GM18498 (cell line): ENCODE measurements around the gene IQCE.
"Not testable (repeated sequence)": the region's sequence is repeated elsewhere in the genome, so short reads cannot be mapped to it uniquely, and the experiment has no call there.

Experiments used
- ATAC-seq: cut with Tn5 transposase; IDR thresholded peaks from one replicate; pipeline ENCODE4 v1.9.1; 2021; ENCODE audit warnings: mild to moderate bottlenecking, moderate library complexity; ENCODE audit not compliant: unreplicated experiment

IQCE gene

DNA sequence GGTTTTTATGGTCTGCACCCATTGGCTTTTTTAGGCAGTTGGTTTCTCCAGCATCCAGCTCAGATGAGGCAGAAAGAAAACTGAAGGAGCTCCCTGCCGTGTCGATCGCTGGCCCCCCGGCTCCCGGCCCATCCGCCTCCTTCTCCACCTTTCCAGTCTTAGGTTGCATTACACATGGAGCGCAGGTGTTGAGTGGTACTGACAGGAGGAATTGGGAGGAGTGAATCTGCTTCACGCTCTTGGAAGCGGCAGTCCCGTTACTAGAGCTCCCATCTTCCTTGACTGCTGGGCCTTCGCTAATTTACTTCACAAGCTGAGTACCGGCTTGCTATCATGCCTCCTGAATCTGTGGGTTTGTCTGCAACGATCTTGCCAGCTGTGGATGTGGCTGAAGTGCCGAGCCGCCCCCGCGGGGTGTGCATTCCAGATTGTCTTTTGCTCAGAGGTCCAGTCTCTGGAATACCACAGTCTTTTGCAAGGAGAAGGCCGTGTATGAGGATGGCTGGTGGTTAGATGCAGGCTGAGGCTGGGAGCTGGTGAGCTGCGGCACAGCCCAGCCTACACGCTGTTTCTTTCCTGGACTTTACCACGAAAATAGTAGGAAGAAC, 17.1 kb downstream of the IQCE start:
- no peak for ATAC-seq

DNA sequence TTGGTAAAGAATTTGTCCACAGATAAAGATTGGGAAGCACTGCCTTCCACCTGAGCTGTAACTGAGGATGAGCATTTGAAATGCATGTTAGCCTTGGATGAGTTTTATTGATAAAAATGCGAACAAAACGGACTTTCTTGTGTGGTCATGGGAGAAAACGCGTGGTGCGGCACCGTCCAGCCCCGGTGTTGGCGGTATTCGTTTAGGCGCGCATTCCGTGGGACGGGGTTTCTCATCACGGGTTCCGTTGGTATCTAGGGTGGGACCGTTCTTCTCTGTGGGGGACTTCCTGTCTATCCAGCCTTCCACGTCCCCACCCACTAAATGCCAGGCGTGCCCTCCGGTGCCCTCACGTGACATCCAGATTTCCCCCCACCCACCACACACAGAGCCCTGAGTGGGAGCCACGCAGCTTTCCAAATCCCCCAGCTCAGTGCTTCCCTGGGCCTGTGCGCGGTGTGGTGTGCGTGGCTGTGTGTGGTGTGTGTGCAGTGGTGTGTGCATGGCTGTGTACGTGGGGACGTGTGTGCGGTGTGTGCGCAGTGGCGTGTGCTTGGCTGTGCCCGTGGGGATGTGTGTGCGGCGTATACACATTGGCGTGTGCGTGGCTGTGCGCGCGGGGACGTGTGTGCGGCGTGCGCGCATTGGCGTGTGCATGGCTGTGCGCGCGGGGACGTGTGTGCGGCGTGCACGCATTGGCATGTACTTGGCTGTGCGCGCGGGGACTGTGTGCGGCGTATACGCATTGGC, 18.1 kb downstream of the IQCE start:
- no peak for ATAC-seq

DNA sequence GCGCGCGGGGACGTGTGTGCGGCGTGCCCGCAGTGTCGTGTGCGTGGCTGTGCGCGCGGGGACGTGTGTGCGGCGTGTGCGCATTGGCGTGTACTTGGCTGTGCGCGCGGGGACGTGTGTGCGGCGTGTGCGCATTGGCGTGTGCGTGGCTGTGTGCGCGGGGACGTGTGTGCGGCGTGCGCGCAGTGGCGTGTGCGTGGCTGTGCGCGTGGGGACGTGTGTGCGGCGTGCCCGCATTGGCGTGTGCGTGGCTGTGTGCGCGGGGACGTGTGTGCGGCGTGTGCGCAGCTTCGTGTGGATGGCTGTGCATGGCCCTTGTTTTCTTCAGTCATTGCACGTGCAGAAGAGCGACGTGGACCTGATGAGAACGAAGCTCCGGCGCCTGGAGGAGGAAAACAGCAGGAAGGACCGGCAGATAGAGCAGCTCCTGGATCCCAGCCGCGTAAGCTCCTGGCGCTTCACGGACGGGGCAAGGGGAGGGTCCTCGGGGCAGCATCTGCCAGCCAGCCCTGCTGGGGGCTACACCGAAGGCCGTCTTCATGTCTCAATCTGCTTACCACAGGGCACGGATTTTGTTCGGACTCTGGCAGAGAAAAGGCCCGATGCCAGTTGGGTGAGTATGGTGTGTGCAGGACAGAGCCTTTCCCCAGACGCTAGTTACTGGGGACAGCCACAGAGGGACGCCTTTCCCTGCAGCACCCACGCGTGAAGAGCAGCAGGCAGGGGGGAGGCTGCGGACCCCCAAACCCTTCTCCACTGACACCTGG, 19.3 kb downstream of the IQCE start:
- no peak for ATAC-seq

DNA sequence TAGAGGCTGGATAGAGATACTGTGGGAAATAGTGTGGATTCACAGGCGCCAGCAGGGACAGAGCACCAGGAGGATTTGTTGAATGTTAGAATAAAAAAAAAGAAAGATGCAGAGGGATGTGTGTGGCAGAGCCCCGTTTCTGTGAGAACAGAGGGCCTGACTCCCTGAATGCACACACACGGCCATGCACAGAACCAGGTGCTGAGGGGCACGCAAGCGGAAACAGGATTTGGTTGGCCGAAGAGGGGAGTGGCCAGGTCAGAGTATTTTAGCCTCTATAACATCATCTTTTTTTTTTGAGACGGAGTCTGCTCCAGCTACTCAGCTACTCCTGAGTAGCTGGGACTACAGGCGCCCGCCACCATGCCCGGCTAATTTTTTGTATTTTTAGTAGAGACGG, 21.9 kb downstream of the IQCE start:
- no peak for ATAC-seq

DNA sequence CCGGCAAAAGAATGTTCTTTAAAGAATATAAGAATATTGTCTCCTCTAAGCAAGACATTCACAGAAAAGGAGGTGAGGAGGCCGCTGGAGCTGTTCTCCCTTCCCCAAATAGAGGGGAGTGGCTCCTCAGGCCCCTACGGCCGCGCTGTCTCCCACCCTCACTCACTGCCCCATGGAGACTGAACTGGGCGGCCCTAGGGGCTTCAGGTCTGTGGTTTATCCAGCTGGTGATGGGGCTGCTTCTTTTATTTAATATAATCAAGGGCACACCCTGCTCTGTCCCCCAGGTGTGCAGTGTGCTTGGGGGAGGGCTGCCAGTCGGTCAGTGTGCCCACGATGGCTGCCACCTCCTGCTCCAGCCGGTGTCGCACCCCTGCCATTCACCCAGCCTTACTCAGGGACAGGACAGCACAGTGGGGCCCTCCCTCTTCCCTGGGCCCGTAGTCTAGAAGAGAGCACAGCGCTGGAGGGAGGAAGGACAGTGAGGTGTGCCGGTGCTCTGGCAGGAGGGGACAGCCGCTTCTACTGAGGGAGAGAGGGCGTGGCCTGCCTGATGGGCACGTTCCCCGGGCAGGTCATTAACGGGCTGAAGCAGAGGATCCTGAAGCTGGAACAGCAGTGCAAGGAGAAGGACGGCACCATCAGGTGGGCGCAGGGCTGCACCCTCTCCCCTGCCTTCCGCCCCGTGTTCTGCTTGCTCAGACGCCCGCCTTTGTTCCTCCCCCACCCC, 23.4 kb downstream of the IQCE start:
- ATAC-seq, result no peak

DNA sequence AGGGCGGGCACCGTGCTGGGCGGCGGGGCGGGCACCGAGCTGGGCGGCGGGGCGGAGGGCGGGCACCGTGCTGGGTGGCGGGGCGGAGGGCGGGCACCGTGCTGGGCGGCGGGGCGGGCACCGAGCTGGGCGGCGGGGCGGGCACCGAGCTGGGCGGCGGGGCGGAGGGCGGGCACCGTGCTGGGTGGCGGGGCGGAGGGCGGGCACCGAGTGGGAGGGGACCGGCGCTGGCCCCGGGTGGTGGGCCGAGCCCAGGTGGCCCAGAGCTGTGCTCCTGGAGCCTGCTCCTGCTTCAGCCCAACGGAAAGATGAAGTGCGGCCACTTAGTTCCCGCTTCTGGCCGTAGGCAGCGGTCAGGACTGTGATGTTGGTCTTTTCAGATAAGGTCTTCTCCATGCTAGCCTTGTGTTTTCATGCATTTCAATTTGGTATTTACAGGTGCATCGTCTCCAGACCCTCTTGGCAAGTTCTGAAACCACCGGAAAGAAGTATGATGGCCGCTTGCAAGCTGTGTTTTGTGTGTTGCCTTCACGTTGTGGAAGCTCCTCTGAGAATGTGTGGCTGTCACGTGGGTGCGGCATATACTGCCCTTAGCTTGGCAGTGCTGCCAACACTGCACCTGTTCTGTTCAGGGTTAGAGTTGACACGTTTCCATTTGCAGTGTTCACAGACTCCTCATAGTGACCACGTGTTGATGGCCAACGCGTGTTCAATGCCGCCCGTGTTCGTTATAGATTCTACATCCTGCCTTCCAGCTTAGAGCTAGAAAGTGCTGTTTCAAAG, 25.2 kb downstream of the IQCE start:
- no peak for ATAC-seq

DNA sequence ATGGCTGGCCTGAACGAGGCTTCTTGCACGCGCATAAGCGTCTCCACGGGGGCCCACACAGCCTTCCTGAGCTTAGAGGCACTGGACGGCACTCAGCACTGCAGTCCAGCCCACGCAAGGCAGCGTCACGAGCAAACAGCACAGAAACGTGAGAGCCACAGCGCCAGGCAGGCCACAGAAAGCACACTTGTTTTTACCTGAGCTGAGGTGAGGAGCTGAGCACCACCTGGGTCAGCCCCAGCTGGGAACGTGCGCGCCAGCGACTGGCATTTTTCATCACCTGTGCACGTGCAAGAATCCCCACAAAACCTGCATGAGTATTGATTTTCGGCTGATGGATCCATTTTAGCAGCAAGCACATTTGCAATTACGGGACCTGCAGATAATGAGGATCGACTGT, 26.7 kb downstream of the IQCE start:
- no peak for ATAC-seq

DNA sequence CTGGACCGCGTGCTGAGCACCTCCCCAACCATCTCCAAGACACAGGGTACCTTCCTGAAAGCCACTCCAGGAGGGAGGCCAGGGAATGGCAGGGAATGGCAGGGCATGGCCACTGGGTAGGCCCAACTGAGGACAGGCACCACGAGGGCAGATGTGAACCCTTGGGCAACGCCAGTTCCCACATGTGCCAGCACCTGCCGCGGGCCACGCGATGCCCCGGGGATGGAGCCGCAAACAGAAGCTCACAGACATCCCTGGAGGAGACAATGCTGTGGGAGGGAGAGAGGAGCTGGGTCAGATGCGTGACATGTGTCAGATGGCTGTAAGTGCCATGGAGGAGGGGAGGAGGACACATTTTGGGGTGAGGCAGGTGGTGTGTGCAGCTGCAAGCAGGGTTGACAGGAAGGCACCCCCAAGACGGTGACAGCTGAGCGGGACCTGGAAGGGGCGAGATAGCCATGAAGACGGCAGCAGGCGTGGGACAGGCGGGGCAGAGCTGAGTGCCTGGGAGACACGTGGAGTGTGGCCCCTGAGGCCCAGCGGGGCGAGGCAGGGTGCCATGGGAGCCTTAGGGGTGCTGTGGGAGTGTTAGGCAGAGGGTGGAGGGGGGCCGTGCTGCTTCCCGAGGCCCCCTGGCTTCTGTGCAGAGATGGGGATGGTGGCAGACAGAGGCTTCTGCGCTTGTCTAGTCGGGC, 27.7 kb downstream of the IQCE start:
- no peak for ATAC-seq

DNA sequence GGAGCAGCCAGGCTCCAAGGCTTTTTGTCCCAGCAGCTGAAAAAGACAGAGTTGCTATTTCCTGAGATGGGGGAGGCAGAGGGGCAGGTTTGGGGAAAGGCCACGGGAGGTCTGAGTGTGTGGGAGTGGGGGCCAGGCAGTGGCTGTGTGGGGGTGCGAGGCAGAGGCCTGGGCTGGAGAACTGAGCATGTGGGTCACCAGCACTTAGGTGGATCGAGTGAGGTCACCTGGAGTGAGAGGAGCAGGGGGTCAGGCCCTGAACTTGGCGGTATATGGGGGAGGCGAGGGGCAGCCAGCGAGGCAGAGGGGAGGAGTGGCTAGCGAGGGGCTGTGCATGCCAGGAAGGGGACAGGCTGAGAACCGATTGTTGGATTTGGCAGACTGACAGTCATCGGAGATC, 28.4 kb downstream of the IQCE start:
- ATAC-seq, result no peak

DNA sequence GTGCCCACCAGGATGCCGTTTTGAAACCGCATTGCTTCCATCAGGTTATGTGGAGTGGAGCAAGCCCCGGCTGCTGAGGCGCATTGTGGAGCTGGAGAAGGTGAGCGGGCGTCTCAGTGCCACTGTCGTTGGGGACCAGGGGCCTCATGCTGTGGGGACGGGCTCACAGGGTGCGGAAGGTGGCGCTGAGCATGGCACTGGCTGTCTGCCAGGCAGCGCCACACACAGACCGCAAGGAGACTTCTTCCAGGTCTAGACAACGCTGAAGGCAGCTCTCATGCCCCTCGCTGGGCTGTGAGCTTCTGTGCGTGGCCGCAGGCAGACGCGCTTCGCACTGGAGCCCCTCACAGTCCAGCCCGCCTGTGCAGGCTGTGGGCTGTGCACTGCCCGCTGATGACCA, 29.0 kb downstream of the IQCE start:
- ATAC-seq, result no peak

DNA sequence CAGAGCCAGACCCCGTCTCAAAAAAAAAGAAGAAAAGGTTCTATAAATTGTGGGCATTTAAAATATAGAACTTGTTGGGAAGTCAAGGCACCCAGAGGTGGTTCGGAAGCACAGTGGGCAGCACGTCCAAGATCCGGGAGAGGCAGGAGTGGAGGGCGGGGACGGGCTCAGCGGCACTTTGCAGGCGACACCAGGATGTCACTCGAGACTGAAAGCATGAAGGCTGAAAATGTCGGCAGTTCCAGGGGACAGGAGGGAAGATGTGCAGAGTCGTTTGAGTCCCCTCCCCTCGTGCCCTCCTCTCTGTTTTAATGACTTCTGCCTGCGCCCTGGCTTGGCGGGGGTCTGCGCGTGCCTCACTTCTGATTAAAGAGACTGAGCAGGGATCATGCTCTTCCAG, 30.6 kb downstream of the IQCE start:
- no peak for ATAC-seq

DNA sequence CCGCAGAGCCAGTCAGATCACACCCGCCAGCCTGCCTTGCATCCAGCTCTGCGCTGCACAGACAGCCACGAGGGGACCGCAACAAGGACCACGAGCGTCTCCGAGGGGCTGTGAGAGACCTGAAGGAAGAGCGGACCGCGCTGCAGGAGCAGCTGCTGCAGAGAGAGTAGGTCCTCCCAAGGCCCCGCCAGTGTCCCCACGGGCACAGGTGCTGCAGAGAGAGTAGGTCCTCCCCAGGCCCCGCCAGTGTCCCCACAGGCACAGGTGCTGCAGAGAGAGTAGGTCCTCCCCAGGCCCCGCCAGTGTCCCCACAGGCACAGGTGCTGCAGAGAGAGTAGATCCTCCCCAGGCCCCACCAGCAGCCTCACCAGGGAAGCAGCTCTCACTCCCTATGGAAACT, 31.2 kb downstream of the IQCE start:
- not testable (repeated sequence) for ATAC-seq

DNA sequence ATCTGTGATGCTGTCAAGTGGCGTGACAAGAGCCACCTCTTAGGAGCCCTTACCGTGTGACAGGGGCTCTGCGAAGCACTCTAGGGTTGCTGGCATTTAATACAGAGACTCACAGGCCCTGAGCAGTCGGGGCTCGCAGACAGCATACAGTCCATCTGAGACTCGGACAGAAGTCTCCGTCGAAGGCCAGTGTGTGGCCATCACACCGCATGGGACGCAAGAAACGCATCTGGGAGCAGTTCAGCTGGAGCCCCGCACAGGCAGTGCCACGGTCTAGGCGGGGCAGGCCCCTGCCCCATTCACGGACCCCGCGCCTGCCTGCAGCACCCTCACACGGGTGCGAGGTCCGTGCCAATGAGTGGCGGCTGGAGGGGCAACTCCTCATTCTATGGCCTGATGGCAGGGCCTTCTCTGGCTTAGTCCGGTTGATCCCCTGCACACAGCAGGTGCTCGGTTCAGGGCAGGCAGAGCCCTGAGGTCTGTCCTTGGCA, 33.6 kb downstream of the IQCE start:
- ATAC-seq, result no peak

DNA sequence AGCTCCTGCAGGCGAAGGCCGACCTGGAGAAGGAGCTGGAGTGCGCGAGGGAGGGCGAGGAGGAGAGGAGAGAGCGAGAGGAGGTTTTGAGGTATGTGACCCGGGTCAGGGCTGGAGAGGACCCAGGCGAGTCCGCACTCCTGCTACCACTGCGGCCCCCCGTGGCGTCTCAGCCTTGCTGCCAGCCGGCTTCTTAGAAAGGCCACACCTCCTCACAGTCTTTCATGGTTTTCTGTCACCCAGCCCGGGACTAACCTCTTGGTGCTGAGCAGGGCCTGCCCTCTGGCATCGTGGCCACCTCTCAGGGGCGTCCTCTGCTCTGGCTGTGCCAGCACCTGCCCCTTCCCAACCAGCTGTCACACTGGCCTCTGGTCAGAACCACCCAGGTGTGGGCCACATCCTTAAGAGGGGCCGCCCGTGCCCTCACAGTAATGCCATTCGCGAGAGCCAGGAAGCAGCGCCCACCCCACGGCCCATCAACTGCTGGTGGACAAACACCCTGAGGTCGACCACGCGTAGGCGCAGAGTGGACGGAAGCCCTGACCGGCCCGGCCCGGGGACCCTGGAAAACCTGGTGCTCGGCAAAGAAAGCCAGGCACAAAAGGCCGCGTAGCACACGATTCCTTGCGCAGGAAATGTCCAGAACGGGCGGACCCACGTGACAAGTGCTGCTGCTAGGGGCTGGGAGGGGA, 34.4 kb downstream of the IQCE start:
- ATAC-seq, result no peak

DNA sequence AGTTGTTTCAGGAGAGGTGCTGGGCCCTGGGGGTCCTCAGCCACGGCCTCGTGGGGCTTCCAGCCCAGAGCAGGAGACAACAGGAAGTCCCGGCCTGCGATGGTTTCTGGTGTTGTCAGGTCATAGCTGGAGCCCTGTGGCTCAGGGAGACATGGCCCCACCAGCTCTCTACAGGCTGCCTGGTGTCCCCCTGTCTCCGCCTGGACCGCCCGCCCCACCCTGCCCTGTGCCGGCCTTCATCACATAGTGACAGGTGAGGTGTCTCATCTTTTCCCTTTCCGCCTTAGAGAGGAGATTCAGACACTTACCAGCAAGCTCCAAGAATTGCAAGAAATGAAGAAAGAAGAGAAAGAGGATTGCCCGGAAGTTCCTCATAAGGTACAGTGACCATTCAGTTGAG, 35.8 kb downstream of the IQCE start:
- ATAC-seq, result no peak

DNA sequence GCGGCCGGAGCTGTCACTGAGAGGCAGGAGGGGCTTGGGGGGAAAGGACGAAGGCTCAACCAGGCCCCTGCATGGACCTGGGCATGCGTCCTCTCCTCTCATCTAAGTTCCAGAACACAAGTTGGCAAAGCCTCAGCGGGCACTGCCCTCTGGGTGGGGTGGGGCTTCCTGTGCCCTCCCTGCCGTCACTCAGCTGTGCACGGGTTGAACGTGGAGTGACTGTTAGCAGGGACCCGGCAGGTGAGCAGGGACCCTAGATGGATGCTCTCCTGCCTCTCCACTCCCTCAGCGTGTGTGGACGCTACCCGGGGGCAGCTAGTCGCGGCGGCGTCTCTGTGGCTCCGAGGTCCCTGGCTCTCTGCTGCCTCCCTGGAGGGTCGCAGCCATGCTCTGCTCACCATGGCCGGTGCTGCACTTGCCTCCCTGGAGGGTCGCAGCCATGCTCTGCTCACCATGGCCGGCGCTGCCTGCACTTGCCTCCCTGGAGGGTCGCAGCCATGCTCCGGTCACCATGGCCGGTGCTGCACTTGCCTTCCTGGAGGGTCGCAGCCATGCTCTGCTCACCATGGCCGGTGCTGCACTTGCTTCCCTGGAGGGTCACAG, 36.6 kb downstream of the IQCE start:
- no peak for ATAC-seq

DNA sequence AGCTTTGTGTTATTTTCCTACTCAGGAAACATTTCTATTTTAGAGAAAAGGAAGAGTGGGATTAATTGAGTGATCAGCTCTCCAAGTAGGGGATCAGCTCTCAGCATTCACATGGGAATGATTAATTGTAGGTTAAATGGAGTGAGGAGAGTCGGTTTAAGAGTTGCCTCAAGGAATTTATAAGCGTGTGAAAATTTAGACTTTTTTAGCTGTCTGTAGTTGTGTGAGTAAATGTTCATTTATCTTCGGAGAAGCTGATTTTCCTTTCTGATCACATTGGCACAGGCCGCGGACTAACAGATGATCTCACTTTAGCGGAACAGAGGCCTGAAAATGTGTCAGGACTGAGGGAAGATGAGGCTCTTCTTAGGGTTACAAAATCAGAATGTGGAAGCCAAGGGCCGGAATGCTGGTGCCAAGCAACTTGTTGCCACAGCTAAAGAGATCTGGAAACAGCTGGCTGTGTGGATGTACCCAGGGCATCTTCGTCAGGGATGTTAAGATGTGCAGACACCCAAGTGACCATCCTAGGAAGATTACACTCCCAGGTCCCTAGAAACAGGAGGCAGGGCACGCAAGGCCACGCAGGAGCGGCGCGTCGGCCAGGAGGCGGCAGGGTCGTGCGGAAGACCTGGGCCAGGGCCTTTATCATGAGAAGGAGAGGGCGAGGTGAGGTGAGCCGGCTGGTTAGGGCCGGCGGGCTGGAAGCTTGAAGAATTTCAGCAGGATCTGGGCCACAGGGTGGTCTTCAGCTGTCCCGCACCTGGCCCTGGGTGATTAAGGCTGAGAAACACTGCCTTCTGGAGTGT, 37.9 kb downstream of the IQCE start:
- ATAC-seq, result no peak

DNA sequence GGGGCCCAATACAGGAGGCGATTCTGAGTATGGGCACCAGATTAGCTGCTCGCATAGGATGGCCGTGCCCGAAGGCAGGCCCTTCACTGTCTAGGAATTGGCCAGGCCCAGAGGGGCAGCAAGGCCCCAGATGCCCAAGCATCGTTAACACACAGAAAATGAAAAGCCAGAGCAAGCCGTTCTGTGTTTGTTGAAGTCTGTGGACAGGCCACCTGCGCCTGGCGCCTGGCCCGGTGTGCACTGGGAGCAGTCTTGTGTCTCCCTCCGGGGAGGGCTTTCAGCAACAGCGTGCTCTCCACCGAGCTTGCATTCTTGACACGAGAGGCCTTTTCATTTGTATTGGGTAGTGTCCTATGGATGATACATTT, 38.5 kb downstream of the IQCE start:
- no peak for ATAC-seq
